GM18505 (cell line): ENCODE measurements around the gene SLC12A8.
A peak's percentile ranks its signal among the peaks of the same experiment; 100 is the strongest.

Source experiments
- ATAC-seq: cut with Tn5 transposase; IDR thresholded peaks from one replicate; pipeline ENCODE4 v1.9.1; 2021; ENCODE audit not compliant: unreplicated experiment
- POLR2A ChIP-seq: IDR thresholded peaks from 4 replicates; pipeline ENCODE4 v1.6.1; 2011; ENCODE audit warnings: borderline replicate concordance; ENCODE audit not compliant: insufficient read depth, insufficient read length; ENCODE audit errors: extremely low read depth

The SLC12A8 gene

DNA sequence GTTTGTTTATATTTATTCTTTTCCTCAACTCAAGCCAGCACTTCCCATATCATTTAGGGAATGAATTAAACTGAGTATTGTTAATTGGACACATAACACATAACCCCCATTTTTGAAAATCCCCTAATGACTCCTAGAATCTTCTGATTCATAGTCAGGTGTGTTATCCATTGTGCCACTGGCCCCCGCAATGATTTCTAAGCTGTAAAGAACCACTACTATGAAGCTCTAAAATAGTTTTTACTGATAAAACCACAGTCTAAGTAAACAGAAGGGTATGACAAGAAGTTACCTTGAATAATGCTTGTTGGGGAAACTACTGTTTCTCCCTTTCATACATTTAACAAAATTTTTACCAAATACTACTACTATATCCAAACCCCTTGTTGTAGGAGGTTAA, 22.3 kb upstream of the SLC12A8 start:
- no peak for ATAC-seq
- TF ChIP-seq POLR2A: no peak

GRCh38 chr3:125232401-125232800, 19.9 kb upstream of the SLC12A8 start:
- ATAC-seq: no peak
- TF ChIP-seq POLR2A: no peak

GRCh38 chr3:125231895-125232294, 19.3 kb upstream of the SLC12A8 start:
- ATAC-seq: no peak
- no peak for TF ChIP-seq POLR2A

DNA sequence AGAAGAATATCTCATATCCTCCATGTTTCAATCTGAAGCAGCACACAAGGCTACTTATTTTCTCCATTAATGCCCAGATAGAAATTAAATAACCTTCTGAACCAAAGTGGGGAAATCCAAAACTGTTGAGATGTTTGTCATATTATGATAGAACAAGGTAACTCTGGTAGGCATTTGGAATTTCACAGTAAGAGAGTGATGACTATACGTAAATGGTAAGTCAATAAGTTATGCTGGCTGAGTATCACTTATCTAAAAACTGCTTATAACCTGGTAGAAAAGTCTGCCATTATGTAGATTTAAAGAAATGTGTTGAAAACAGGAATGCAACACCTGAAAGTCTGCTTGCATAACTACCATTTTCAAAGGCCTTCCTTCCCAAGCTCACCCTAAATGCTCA, 17.2 kb upstream of the SLC12A8 start:
- ATAC-seq: no peak
- TF ChIP-seq POLR2A: no peak

GRCh38 chr3:125229168-125229567, 16.6 kb upstream of the SLC12A8 start:
- ATAC-seq: no peak
- TF ChIP-seq POLR2A: no peak

DNA sequence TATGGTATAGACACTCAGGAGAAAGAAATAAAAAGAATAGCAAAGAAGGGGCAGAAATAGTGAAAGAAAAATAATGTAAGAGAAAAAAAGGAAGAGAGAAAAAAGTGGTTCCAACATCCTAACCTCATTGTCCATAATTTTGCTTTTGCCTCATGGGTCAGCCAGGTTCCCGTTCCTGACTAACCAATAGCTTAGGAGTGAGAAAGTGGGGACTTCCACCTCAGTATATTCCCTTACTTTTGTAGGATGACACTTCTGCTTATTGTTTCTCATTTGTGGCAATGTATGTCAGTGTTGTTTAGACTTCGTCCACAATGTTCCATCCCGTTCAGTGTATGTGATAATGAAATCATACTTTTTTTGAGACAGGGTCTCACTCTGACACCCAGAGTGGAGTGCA, 9.3 kb upstream of the SLC12A8 start:
- no peak for TF ChIP-seq POLR2A

GRCh38 chr3:125220727-125221429, 8.3 kb upstream of the SLC12A8 start:
- no peak for ATAC-seq

More for the DNA sequence above, 9.3 kb upstream of the SLC12A8 start:
- no peak for ATAC-seq

DNA sequence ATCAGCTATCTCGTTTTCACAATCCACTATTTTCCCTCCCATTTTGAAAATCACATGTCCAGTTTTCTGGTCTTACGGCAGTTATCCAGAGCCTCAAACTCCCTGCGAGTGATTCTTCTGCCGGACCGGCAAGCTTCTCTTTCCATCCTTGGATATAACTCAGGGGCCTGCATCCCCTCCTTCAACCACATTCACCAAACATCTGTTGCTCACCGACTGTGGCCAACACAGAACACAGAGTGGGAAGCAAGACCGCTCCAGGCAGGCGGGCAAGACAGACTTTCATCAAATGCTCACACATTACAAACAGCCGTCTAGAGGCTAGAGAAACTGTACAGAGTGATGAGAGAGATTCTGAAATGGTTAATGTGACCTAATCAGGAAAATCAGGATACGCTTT, 7.6 kb upstream of the SLC12A8 start:
- no peak for TF ChIP-seq POLR2A
- no peak for ATAC-seq

More at GRCh38 chr3:125220727-125221429, 8.3 kb upstream of the SLC12A8 start:
- peak; percentile 15 for TF ChIP-seq POLR2A

DNA sequence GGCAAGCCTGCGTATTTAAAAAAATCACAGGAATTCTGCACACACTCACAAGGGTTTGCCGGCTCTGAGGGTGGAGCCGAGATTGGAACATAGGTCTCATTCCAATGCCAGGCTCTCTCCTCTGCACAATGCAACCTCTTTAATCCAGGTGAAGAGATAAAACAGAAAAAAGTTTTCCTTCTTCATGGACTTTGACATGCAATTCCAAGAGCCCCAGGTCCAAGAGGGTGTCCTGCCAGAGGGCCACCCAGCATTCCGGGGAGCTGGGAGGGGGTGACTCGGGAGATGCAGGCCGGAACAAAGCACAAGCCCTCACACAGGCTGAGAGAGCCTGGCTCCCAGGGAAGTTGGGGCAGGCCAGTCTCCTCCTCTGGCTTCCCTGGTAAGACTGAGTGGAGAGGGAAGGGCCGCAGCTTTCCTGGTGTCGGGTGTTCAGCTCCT, 6.7 kb upstream of the SLC12A8 start:
- no peak for TF ChIP-seq POLR2A
- ATAC-seq: no peak

GRCh38 chr3:125214738-125215137, 2.2 kb upstream of the SLC12A8 start:
- ATAC-seq: no peak
- no peak for TF ChIP-seq POLR2A

DNA sequence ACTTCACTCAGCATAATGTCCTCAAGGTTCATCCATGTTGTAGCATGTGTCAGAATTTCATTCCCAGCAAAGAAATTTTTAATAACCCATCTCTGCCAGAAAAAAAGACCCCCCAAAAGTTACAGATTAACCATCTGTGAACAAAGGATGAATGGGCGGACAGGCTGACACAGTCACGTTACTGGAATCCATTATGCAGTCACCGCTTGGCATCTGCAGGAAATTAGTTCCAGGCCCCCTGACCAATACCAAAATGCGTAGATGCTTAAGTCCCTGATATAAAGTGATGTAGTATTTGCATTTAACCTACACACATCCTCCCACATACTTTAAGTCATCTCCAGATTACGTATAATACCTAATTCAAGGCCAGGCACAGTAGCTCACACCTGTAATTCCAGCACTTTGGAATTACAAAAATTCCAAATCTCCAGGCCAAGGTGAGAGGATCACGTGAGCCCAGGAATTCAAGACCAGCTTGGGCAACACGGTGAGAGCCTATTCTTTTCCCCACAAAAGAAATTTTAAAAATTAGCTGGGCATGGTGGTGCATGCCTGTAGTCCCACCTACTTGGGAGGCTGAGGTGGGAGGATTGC, 1.5 kb upstream of the SLC12A8 start:
- no peak for ATAC-seq
- no peak for TF ChIP-seq POLR2A

GRCh38 chr3:125213364-125213755, 812 bp upstream of the SLC12A8 start:
- no peak for TF ChIP-seq POLR2A
- no peak for ATAC-seq

GRCh38 chr3:125212091-125212508, 448 bp downstream of the SLC12A8 start:
- peak; percentile 22 for TF ChIP-seq POLR2A
- no peak for ATAC-seq

GRCh38 chr3:125211523-125212090, 941 bp downstream of the SLC12A8 start:
- no peak for TF ChIP-seq POLR2A
- ATAC-seq: no peak
